Skeletal muscle cell (primary cell): Measurements from ENCODE around the gene EXOC3L1.
A peak's percentile ranks its signal among the peaks of the same experiment; 100 is the strongest.

Experiments used
- DNase-seq: peaks from one replicate; pipeline ENCODE4 v3.0.0-alpha.2; 2010; ENCODE audit warnings: low read depth
- H3K4me3 ChIP-seq: 2 replicates; pipeline ENCODE4 v1.5.1; 2011; ENCODE audit warnings: low read depth, mild to moderate bottlenecking, control low read depth, low read length, moderate library complexity

Gene EXOC3L1

GRCh38 chr16:67201411-67202345 lies 11.7 kb upstream of the EXOC3L1 start:
- H3K4me3 ChIP-seq: no peak overlapping the region
- DNase-seq: no peak

GRCh38 chr16:67200491-67200890 lies 10.6 kb upstream of the EXOC3L1 start:
- DNase-seq: no peak
- no peak overlapping the region for H3K4me3 ChIP-seq

GRCh38 chr16:67199808-67200198 lies 9.9 kb upstream of the EXOC3L1 start:
- no peak overlapping the region for H3K4me3 ChIP-seq
- DNase-seq: no peak

- no peak within 1 kb of the TSS for H3K4me3 ChIP-seq
- no peak for DNase-seq
Observed at GRCh38 chr16:67199011-67199807, 9.3 kb upstream of the EXOC3L1 start, which contains the start of gene ELMO3. TSS of gene ELMO3 (plus strand) at chr16:67199131. CDS start at chr16:67199327, 196 bp downstream.

GRCh38 chr16:67198238-67198734 lies 8.3 kb upstream of the EXOC3L1 start:
- DNase-seq: no peak
- no peak overlapping the region for H3K4me3 ChIP-seq

GRCh38 chr16:67197704-67198103 lies 7.8 kb upstream of the EXOC3L1 start:
- no peak for DNase-seq
- no peak overlapping the region for H3K4me3 ChIP-seq

GRCh38 chr16:67196881-67197280 lies 6.9 kb upstream of the EXOC3L1 start:
- no peak overlapping the region for H3K4me3 ChIP-seq
- DNase-seq: no peak

GRCh38 chr16:67195676-67196075 lies 5.7 kb upstream of the EXOC3L1 start:
- H3K4me3 ChIP-seq: no peak overlapping the region
- DNase-seq: no peak

- no peak overlapping the region for H3K4me3 ChIP-seq
- DNase-seq: no peak
Observed at GRCh38 chr16:67194260-67194659, 4.3 kb upstream of the EXOC3L1 start.

- H3K4me3 ChIP-seq: peak overlapping the region; percentile 99
- no peak for DNase-seq
Observed at GRCh38 chr16:67193536-67193935, 3.6 kb upstream of the EXOC3L1 start.

GRCh38 chr16:67192781-67193361 lies 2.9 kb upstream of the EXOC3L1 start:
- no peak for DNase-seq

GRCh38 chr16:67191995-67192681 lies 2.2 kb upstream of the EXOC3L1 start, which contains the start of gene E2F4:
TSS of gene E2F4 (plus strand) at chr16:67192155. CDS start at chr16:67192228, 73 bp downstream.
- H3K4me3 ChIP-seq: peak within 1 kb of the TSS; percentile 99
- no peak for DNase-seq

More at GRCh38 chr16:67192781-67193361, 2.9 kb upstream of the EXOC3L1 start:
- peak overlapping the region; percentile 99 for H3K4me3 ChIP-seq

- no peak for DNase-seq
- peak overlapping the region; percentile 99 for H3K4me3 ChIP-seq
Observed at GRCh38 chr16:67191411-67191994, 1.6 kb upstream of the EXOC3L1 start.

- no peak for DNase-seq
- no peak overlapping the region for H3K4me3 ChIP-seq
Observed at GRCh38 chr16:67190448-67191399, 788 bp upstream of the EXOC3L1 start.

GRCh38 chr16:67188798-67189197 lies 1.1 kb downstream of the EXOC3L1 start:
- DNase-seq: no peak
- H3K4me3 ChIP-seq: no peak overlapping the region

GRCh38 chr16:67188323-67188722 lies 1.6 kb downstream of the EXOC3L1 start:
- no peak overlapping the region for H3K4me3 ChIP-seq
- no peak for DNase-seq

- no peak for DNase-seq
- H3K4me3 ChIP-seq: no peak overlapping the region
Observed at GRCh38 chr16:67187175-67187890, 2.6 kb downstream of the EXOC3L1 start.
